HepG2 (cell line): ENCODE data around the gene ALDOA. TPM values are rescaled to one million over a fixed set of nuclear protein-coding genes. Genes with fewer than 3 reads are reported as not detected.
A peak's percentile ranks its signal among the peaks of the same experiment; 100 is the strongest.

Experiments
- ARID4A ChIP-seq: sonication (generic); formaldehyde crosslinking; IDR thresholded peaks from 2 replicates; pipeline ENCODE4 v1.5.0; 2020; ENCODE audit warnings: mild to moderate bottlenecking, missing genetic modification reagents, borderline replicate concordance
- BORCS8-MEF2B ChIP-seq: sonication (generic); formaldehyde crosslinking; IDR thresholded peaks from 2 replicates; pipeline ENCODE4 v1.8.0; 2022; ENCODE audit warnings: mild to moderate bottlenecking, missing genetic modification reagents
- HNF1B ChIP-seq: sonication (generic); formaldehyde crosslinking; IDR thresholded peaks from 2 replicates; pipeline ENCODE4 v1.5.1; 2020; ENCODE audit warnings: mild to moderate bottlenecking, moderate library complexity, missing genetic modification reagents
- MIXL1 ChIP-seq: IDR thresholded peaks from 2 replicates; pipeline ENCODE4 v1.6.1; 2016
- NFKB2 ChIP-seq: sonication (generic); formaldehyde crosslinking; IDR thresholded peaks from 2 replicates; pipeline ENCODE4 v1.4.0; 2020; ENCODE audit warnings: missing genetic modification reagents, borderline replicate concordance
- RAD21 ChIP-seq: fragments of 450-650 bp; formaldehyde crosslinking; IDR thresholded peaks from 2 replicates; pipeline ENCODE4 v1.5.0; 2020; ENCODE audit warnings: mild to moderate bottlenecking
- RFX5 ChIP-seq: IDR thresholded peaks from 2 replicates; pipeline ENCODE4 v1.6.1; 2011; ENCODE audit warnings: low read depth, low read length, improper control_type of control experiment
- SAP130 ChIP-seq: IDR thresholded peaks from 2 replicates; pipeline ENCODE4 v1.6.1; 2016; ENCODE audit warnings: low read depth
- SMAD9 ChIP-seq: sonication (generic); formaldehyde crosslinking; IDR thresholded peaks from 2 replicates; pipeline ENCODE4 v1.5.1; 2020; ENCODE audit warnings: mild to moderate bottlenecking, missing genetic modification reagents
- ZNF225 ChIP-seq: sonication (generic); formaldehyde crosslinking; IDR thresholded peaks from 2 replicates; pipeline ENCODE4 v1.4.0; 2020; ENCODE audit warnings: mild to moderate bottlenecking, missing genetic modification reagents
- ZNF253 ChIP-seq: sonication (generic); formaldehyde crosslinking; IDR thresholded peaks from 2 replicates; pipeline ENCODE4 v1.8.0; 2022; ENCODE audit warnings: mild to moderate bottlenecking, missing genetic modification reagents, borderline replicate concordance
- ZNF33B ChIP-seq: sonication (generic); formaldehyde crosslinking; IDR thresholded peaks from 2 replicates; pipeline ENCODE4 v1.5.1; 2020; ENCODE audit warnings: mild to moderate bottlenecking, missing genetic modification reagents
- ZZZ3 ChIP-seq: sonication (generic); formaldehyde crosslinking; IDR thresholded peaks from 2 replicates; pipeline ENCODE4 v1.4.0; 2020; ENCODE audit warnings: missing genetic modification reagents, mild to moderate bottlenecking, borderline replicate concordance
- polyA plus RNA-seq, 8 experiments: library from polyadenylated mRNA; depleted of rRNA in 3 of 8; stranded (reverse) in 7 of 8; unstranded in 1 of 8; fragments of >200 nt; fragmentation: Illumina TruSeq in 4 of 8; extraction: Trizol in 4 of 8; gene quantifications; 2 replicates each; pipeline versions ENCODE4 v1.2.1 to v1.2.3, GENCODE V29; 2011 to 2016; ENCODE audit warnings: low read depth in 4 of 8, missing spikeins in 1 of 8, mixed read lengths in 1 of 8; ENCODE audit not compliant: insufficient read depth in 1 of 8
- total RNA-seq, 5 experiments: library from RNA; depleted of rRNA; stranded (reverse); fragments of >200 nt; fragmentation: Illumina TruSeq; extraction: Trizol; gene quantifications; 2 replicates each; pipeline ENCODE4 v1.2.3, GENCODE V29; 2016; ENCODE audit warnings: low read depth in 1 of 5

Gene ALDOA
- total and polyA plus RNA-seq, 2 of the 13 experiments (the other 11 are each of a cell fraction or from before 2014, with no cell fraction given), result 925 to 1,884 TPM

GRCh38 chr16:30046178-30046577 is 19.4 kb upstream of the ALDOA start (continued):
- TF ChIP-seq ARID4A (CRISPR knock-in tag) (no peak), ZNF33B (CRISPR knock-in tag) (no peak), BORCS8-MEF2B (no peak), ZZZ3 (CRISPR knock-in tag) (no peak), RAD21 (CRISPR knock-in tag) (no peak), HNF1B (CRISPR knock-in tag) (0 out of 2 replicates have a peak, but pooled peaks have one; percentile 35), ZNF225 (CRISPR knock-in tag) (no peak), MIXL1 (CRISPR knock-in tag) (no peak), SMAD9 (CRISPR knock-in tag) (no peak), NFKB2 (CRISPR knock-in tag) (no peak), ZNF253 (no peak), RFX5 (no peak), SAP130 (CRISPR knock-in tag) (peak; percentile 23; the same call in 1 of the 2 replicates)
